ENCODE results near the gene CFAP58. TPM values are rescaled to one million over a fixed set of nuclear protein-coding genes. Genes with fewer than 3 reads are reported as not detected.

Gene CFAP58
- total and polyA plus RNA-seq, 2 of the 13 experiments (the other 11 are each of a cell fraction or from before 2014, with no cell fraction given): 0.03 TPM; not detected in 1

- TF ChIP-seq TCF12 (IDR thresholded peaks at IDR 0.05) (no peak), TCF12 (CRISPR knock-in tag; IDR thresholded peaks at IDR 0.05) (no peak), ZNF569 (CRISPR knock-in tag; IDR thresholded peaks at IDR 0.05; ENCODE audit: borderline replicate concordance) (no peak), MEF2D (CRISPR knock-in tag; IDR thresholded peaks at IDR 0.05) (no peak), CBX5 (CRISPR knock-in tag; IDR thresholded peaks at IDR 0.05; ENCODE audit: borderline replicate concordance) (no peak), NFE2 (CRISPR knock-in tag; IDR thresholded peaks at IDR 0.05) (no peak), ZNF616 (CRISPR knock-in tag; IDR thresholded peaks at IDR 0.05; ENCODE audit: low read depth) (no peak; the same call in 1 of the 2 replicates), CREM (IDR thresholded peaks at IDR 0.05) (no peak), CREM (CRISPR knock-in tag; IDR thresholded peaks at IDR 0.05) (no peak), ZNF354B (CRISPR knock-in tag; IDR thresholded peaks at IDR 0.05) (no peak), ZNF891 (CRISPR knock-in tag; IDR thresholded peaks at IDR 0.05) (peak; percentile 92), GTF3A (CRISPR knock-in tag; conservative IDR thresholded peaks at IDR 0.05) (no peak), SMARCE1 (IDR thresholded peaks at IDR 0.05; ENCODE audit: borderline replicate concordance) (no peak), CREB3 (CRISPR knock-in tag; IDR thresholded peaks at IDR 0.05) (no peak), RARA (CRISPR knock-in tag; IDR thresholded peaks at IDR 0.05) (no peak), EZH2 (conservative IDR thresholded peaks at IDR 0.05; ENCODE audit: low read depth, low read length) (no peak), ZNF710 (CRISPR knock-in tag; IDR thresholded peaks at IDR 0.05; ENCODE audit: borderline replicate concordance) (no peak; the same call in 1 of the 2 replicates), HES4 (CRISPR knock-in tag; IDR thresholded peaks at IDR 0.05; ENCODE audit: borderline replicate concordance) (peak; percentile 69; the same call in 1 of the 2 replicates), ZBTB2 (CRISPR knock-in tag; IDR thresholded peaks at IDR 0.05; ENCODE audit: low read depth) (no peak), BRF2 (CRISPR knock-in tag; IDR thresholded peaks at IDR 0.05) (0 out of 2 replicates have a peak, but pooled peaks have one; percentile 63), MED13 (CRISPR knock-in tag; IDR thresholded peaks at IDR 0.05) (no peak), CCDC6 (CRISPR knock-in tag; IDR thresholded peaks at IDR 0.05) (0 out of 2 replicates have a peak, but pooled peaks have one; percentile 28), SMYD3 (CRISPR knock-in tag; IDR thresholded peaks at IDR 0.05) (0 out of 2 replicates have a peak, but pooled peaks have one; percentile 30)
Measured at GRCh38 chr10:104337985-104338735, 15.5 kb upstream of the CFAP58 start, which contains the start of gene ITPRIP (continued).
